ENCODE measurements around the gene NECTIN2.

The NECTIN2 gene

DNA sequence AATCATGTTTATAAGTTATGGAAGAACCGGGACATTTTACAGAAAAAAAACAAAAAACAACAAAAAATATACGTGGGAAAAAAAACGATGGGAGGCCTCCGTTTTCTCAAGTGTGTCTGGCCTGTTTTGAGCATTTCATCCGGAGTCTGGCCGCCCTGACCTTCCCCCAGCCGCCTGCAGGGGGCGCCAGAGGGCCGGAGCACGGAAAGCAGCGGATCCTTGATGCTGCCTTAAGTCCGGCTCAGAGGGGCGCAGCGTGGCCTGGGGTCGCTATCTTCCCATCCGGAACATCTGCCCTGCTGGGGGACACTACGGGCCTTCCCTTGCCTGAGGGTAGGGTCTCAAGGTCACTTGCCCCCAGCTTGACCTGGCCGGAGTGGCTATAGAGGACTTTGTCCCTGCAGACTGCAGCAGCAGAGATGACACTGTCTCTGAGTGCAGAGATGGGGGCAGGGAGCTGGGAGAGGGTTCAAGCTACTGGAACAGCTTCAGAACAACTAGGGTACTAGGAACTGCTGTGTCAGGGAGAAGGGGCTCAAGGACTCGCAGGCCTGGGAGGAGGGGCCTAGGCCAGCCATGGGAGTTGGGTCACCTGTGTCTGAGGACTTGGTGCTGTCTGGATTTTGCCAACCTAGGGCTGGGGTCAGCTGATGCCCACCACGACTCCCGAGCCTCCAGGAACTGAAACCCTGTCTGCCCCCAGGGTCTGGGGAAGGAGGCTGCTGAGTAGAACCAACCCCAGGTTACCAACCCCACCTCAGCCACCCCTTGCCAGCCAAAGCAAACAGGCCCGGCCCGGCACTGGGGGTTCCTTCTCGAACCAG, 57.7 kb downstream of the NECTIN2 start:
- DNase-seq (ENCODE audit: low read depth) = peak; percentile 62
- H3K4me3 ChIP-seq (ENCODE audit: control insufficient read depth, low read depth, low read length) = no peak overlapping the region
- TF ChIP-seq, protein P1, sequence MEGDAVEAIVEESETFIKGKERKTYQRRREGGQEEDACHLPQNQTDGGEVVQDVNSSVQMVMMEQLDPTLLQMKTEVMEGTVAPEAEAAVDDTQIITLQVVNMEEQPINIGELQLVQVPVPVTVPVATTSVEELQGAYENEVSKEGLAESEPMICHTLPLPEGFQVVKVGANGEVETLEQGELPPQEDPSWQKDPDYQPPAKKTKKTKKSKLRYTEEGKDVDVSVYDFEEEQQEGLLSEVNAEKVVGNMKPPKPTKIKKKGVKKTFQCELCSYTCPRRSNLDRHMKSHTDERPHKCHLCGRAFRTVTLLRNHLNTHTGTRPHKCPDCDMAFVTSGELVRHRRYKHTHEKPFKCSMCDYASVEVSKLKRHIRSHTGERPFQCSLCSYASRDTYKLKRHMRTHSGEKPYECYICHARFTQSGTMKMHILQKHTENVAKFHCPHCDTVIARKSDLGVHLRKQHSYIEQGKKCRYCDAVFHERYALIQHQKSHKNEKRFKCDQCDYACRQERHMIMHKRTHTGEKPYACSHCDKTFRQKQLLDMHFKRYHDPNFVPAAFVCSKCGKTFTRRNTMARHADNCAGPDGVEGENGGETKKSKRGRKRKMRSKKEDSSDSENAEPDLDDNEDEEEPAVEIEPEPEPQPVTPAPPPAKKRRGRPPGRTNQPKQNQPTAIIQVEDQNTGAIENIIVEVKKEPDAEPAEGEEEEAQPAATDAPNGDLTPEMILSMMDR (conservative IDR thresholded peaks at IDR 0.05; ENCODE audit: control insufficient read depth, insufficient read depth, low read depth, low read length) = peak; percentile 89

DNA sequence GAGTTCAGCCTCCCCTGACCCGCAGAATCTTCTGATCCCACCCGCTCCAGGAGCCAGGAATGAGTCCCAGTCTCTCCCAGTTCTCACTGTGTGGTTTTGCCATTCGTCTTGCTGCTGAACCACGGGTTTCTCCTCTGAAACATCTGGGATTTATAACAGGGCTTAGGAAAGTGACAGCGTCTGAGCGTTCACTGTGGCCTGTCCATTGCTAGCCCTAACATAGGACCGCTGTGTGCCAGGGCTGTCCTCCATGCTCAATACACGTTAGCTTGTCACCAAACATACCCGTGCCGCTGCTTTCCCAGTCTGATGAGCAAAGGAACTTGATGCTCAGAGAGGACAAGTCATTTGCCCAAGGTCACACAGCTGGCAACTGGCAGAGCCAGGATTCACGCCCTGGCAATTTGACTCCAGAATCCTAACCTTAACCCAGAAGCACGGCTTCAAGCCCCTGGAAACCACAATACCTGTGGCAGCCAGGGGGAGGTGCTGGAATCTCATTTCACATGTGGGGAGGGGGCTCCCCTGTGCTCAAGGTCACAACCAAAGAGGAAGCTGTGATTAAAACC, 58.4 kb downstream of the NECTIN2 start:
- TF ChIP-seq, protein P1 (conservative IDR thresholded peaks at IDR 0.05; ENCODE audit: control insufficient read depth, insufficient read depth, low read depth, low read length) = peak; percentile 25
- DNase-seq (ENCODE audit: low read depth) = no peak
- no peak overlapping the region for H3K4me3 ChIP-seq (ENCODE audit: control insufficient read depth, low read depth, low read length)

- no peak for DNase-seq (ENCODE audit: low read depth)
- TF ChIP-seq, protein P1 (conservative IDR thresholded peaks at IDR 0.05; ENCODE audit: control insufficient read depth, insufficient read depth, low read depth, low read length) = no peak
- H3K4me3 ChIP-seq (ENCODE audit: control insufficient read depth, low read depth, low read length) = peak within 1 kb of the TSS; percentile 6
Measured at GRCh38 chr19:44905437-44906160, 59.5 kb downstream of the NECTIN2 start, which contains the start of gene APOE. Gene APOE, plus strand, starts transcription at chr19:44905796. Its CDS starts 829 bp downstream, at chr19:44906625.

- TF ChIP-seq, protein P1 (conservative IDR thresholded peaks at IDR 0.05; ENCODE audit: control insufficient read depth, insufficient read depth, low read depth, low read length) = no peak
- DNase-seq (ENCODE audit: low read depth) = no peak
- no peak overlapping the region for H3K4me3 ChIP-seq (ENCODE audit: control insufficient read depth, low read depth, low read length)
Measured at GRCh38 chr19:44907613-44908012, 61.5 kb downstream of the NECTIN2 start.

DNA sequence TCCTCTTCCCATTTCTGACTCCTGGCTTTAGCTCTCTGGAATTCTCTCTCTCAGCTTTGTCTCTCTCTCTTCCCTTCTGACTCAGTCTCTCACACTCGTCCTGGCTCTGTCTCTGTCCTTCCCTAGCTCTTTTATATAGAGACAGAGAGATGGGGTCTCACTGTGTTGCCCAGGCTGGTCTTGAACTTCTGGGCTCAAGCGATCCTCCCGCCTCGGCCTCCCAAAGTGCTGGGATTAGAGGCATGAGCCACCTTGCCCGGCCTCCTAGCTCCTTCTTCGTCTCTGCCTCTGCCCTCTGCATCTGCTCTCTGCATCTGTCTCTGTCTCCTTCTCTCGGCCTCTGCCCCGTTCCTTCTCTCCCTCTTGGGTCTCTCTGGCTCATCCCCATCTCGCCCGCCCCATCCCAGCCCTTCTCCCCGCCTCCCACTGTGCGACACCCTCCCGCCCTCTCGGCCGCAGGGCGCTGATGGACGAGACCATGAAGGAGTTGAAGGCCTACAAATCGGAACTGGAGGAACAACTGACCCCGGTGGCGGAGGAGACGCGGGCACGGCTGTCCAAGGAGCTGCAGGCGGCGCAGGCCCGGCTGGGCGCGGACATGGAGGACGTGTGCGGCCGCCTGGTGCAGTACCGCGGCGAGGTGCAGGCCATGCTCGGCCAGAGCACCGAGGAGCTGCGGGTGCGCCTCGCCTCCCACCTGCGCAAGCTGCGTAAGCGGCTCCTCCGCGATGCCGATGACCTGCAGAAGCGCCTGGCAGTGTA, 62.2 kb downstream of the NECTIN2 start:
- DNase-seq (ENCODE audit: low read depth) = no peak
- no peak overlapping the region for H3K4me3 ChIP-seq (ENCODE audit: control insufficient read depth, low read depth, low read length)
- TF ChIP-seq, protein P1 (conservative IDR thresholded peaks at IDR 0.05; ENCODE audit: control insufficient read depth, insufficient read depth, low read depth, low read length) = no peak

- TF ChIP-seq, protein P1 (conservative IDR thresholded peaks at IDR 0.05; ENCODE audit: control insufficient read depth, insufficient read depth, low read depth, low read length) = no peak
- H3K4me3 ChIP-seq (ENCODE audit: control insufficient read depth, low read depth, low read length) = no peak overlapping the region
- DNase-seq (ENCODE audit: low read depth) = no peak
Measured at GRCh38 chr19:44908836-44909261, 62.8 kb downstream of the NECTIN2 start.
